H1 (cell line): Measurements from ENCODE around the gene NDUFB10. TPM values are rescaled to one million over a fixed set of nuclear protein-coding genes. Genes with fewer than 3 reads are reported as not detected.

Source experiments
- CTCF ChIA-PET: fragments of 300-600 bp; sonication (Branson Sonifier 250); formaldehyde crosslinking; loops from one replicate; lab custom pipeline; 2021; ENCODE audit not compliant: partially characterized antibody; lab: Charles Lee
- POLR2A ChIA-PET: fragments of 300-600 bp; sonication (Branson Sonifier 250); formaldehyde crosslinking; loops from one replicate; lab custom pipeline; 2021; ENCODE audit warnings: inconsistent platforms; ENCODE audit not compliant: partially characterized antibody; lab: Charles Lee
- DNase-seq, 2 experiments: peaks; one replicate each; pipeline versions ENCODE4 v3.0.0 to v3.0.0-alpha.2; 2010 to 2022; ENCODE audit warnings: low spot score in 2 of 2, low read depth in 1 of 2, mixed read lengths in 1 of 2
- FAIRE-seq: peaks from 2 replicates; lab custom pipeline; 2011; peaks lifted over from hg19 to GRCh38; lab: Jason Lieb, UNC
- H2AFZ ChIP-seq: 2 replicates; pipeline ENCODE4 v1.8.1; 2012; ENCODE audit warnings: low read length, inconsistent platforms
- H2AK5ac ChIP-seq: 2 replicates; pipeline ENCODE4 v1.6.1; 2013; ENCODE audit warnings: low read depth, low read length
- H2BK120ac ChIP-seq: replicated peaks from 2 replicates; pipeline ENCODE3; 2013; ENCODE audit warnings: low read depth, low read length, inconsistent platforms
- H2BK12ac ChIP-seq: 2 replicates; pipeline ENCODE4 v1.6.1; 2013; ENCODE audit warnings: low read depth, low read length
- H2BK15ac ChIP-seq: 2 replicates; pipeline ENCODE4 v1.6.1; 2013; ENCODE audit warnings: low read length
- H2BK20ac ChIP-seq: 2 replicates; pipeline ENCODE4 v1.6.1; 2013; ENCODE audit warnings: low read length
- H2BK5ac ChIP-seq: 2 replicates; pipeline ENCODE4 v1.6.1; 2013; ENCODE audit warnings: low read depth, low read length
- H3K14ac ChIP-seq: 2 replicates; pipeline ENCODE4 v1.6.1; 2013; ENCODE audit warnings: inconsistent platforms; ENCODE audit not compliant: insufficient read length
- H3K18ac ChIP-seq: 2 replicates; pipeline ENCODE4 v1.6.1; 2013; ENCODE audit warnings: low read length; ENCODE audit errors: extremely low read depth
- H3K23ac ChIP-seq: 2 replicates; pipeline ENCODE4 v1.6.1; 2013; ENCODE audit warnings: inconsistent platforms; ENCODE audit not compliant: insufficient read length
- H3K23me2 ChIP-seq: 2 replicates; pipeline ENCODE4 v1.6.1; 2013; ENCODE audit warnings: low read depth, low read length
- H3K27ac ChIP-seq: 2 replicates; pipeline ENCODE4 v1.6.1; 2011; ENCODE audit warnings: low read depth, low read length, inconsistent platforms
- H3K27me3 ChIP-seq, 4 experiments: replicated peaks in 1 of 4; 1 replicate in 1 of 4; 2 replicates in 3 of 4; pipeline versions ENCODE4 v1.6.1 to v1.8.1; 2011 to 2013; ENCODE audit warnings: low read length in 3 of 4, mild to moderate bottlenecking in 3 of 4, inconsistent platforms in 2 of 4, mixed read lengths in 2 of 4, moderate library complexity in 1 of 4; ENCODE audit not compliant: control insufficient read depth in 3 of 4, insufficient read depth in 3 of 4; ENCODE audit errors: extremely low read depth in 1 of 4
- H3K36me3 ChIP-seq, 4 experiments: 2 replicates each; pipeline versions ENCODE4 v1.6.1 to v1.8.1; 2011 to 2013; ENCODE audit warnings: mild to moderate bottlenecking in 4 of 4, low read length in 3 of 4, moderate library complexity in 2 of 4, control low read depth in 1 of 4, inconsistent platforms in 1 of 4; ENCODE audit not compliant: insufficient read depth in 4 of 4, control insufficient read depth in 2 of 4
- H3K4ac ChIP-seq: replicated peaks from 2 replicates; pipeline ENCODE3; 2013; ENCODE audit warnings: low read length, low read depth, mixed read lengths, inconsistent platforms; ENCODE audit not compliant: insufficient read length
- H3K4me1 ChIP-seq, 4 experiments: replicated peaks in 1 of 4; 1 replicate in 1 of 4; 2 replicates in 3 of 4; pipeline versions ENCODE4 v1.6.1 to v1.8.1; 2011 to 2013; ENCODE audit warnings: low read length in 3 of 4, inconsistent platforms in 2 of 4, mixed read lengths in 1 of 4; ENCODE audit not compliant: insufficient read depth in 4 of 4, control insufficient read depth in 3 of 4
- H3K4me2 ChIP-seq, 2 experiments: 2 replicates each; pipeline versions ENCODE4 v1.6.1 to v1.8.1; 2011 to 2013; ENCODE audit warnings: low read depth in 2 of 2, low read length in 2 of 2, control low read depth in 1 of 2, inconsistent platforms in 1 of 2, mild to moderate bottlenecking in 1 of 2; ENCODE audit not compliant: insufficient read depth in 1 of 2
- H3K4me3 ChIP-seq, 4 experiments: fragments of 200-600, 300-600 bp in 1 of 4; sonication (generic), shearing (Covaris generic), sonication (Bioruptor Twin) in 1 of 4; 2 replicates each; pipeline versions ENCODE4 v1.5.1 to v1.8.1; 2011 to 2016; ENCODE audit warnings: low read length in 4 of 4, low read depth in 3 of 4, control low read depth in 2 of 4, inconsistent platforms in 2 of 4, mild to moderate bottlenecking in 2 of 4, mixed read lengths in 1 of 4, moderate library complexity in 1 of 4; ENCODE audit not compliant: insufficient read depth in 2 of 4; ENCODE audit errors: extremely low read depth in 1 of 4
- H3K56ac ChIP-seq: replicated peaks from 2 replicates; pipeline ENCODE3; 2013; ENCODE audit warnings: low read depth, mild to moderate bottlenecking, mixed read lengths, low read length, inconsistent platforms; ENCODE audit not compliant: insufficient read length
- H3K79me1 ChIP-seq: 2 replicates; pipeline ENCODE4 v1.6.1; 2013; ENCODE audit warnings: low read depth, low read length, control low read depth
- H3K79me2 ChIP-seq, 2 experiments: 2 replicates each; pipeline versions ENCODE4 v1.6.1 to v1.8.1; 2012 to 2013; ENCODE audit warnings: low read length in 2 of 2, mild to moderate bottlenecking in 2 of 2, inconsistent platforms in 1 of 2; ENCODE audit not compliant: insufficient read depth in 2 of 2, control insufficient read depth in 1 of 2
- H3K9ac ChIP-seq, 4 experiments: replicated peaks in 1 of 4; 1 replicate in 1 of 4; 2 replicates in 3 of 4; pipeline versions ENCODE4 v1.6.1 to v1.8.1; 2011 to 2013; ENCODE audit warnings: low read depth in 3 of 4, low read length in 3 of 4, control low read depth in 2 of 4, mild to moderate bottlenecking in 2 of 4, moderate library complexity in 2 of 4, inconsistent platforms in 1 of 4; ENCODE audit errors: extremely low read depth in 1 of 4
- H3K9me3 ChIP-seq, 2 experiments: 2 replicates each; pipeline versions ENCODE4 v1.6.1 to v1.8.1; 2012 to 2013; ENCODE audit warnings: mild to moderate bottlenecking in 2 of 2, moderate library complexity in 2 of 2, control low read depth in 1 of 2, inconsistent platforms in 1 of 2, low read depth in 1 of 2, low read length in 1 of 2, mixed read lengths in 1 of 2; ENCODE audit not compliant: insufficient read depth in 2 of 2
- H4K20me1 ChIP-seq, 2 experiments: replicated peaks in 1 of 2; 2 replicates each; pipeline versions ENCODE3 to v1.8.1; 2011 to 2013; ENCODE audit warnings: inconsistent platforms in 2 of 2, low read length in 2 of 2, mild to moderate bottlenecking in 1 of 2; ENCODE audit not compliant: insufficient read depth in 2 of 2, control insufficient read depth in 1 of 2
- H4K5ac ChIP-seq: 2 replicates; pipeline ENCODE4 v1.6.1; 2013; ENCODE audit warnings: low read length, low read depth, mixed read lengths, inconsistent platforms; ENCODE audit not compliant: insufficient read length
- H4K8ac ChIP-seq: 2 replicates; pipeline ENCODE4 v1.8.0; 2013; ENCODE audit warnings: mild to moderate bottlenecking, moderate library complexity, low read length, inconsistent platforms; ENCODE audit not compliant: insufficient read depth; ENCODE audit errors: extremely low read depth
- H4K91ac ChIP-seq: replicated peaks from 2 replicates; pipeline ENCODE3; 2013; ENCODE audit warnings: low read length, mixed read lengths, inconsistent platforms; ENCODE audit not compliant: insufficient read length
- BRCA1 ChIP-seq: IDR thresholded peaks from 2 replicates; pipeline ENCODE4 v1.6.1; 2012; ENCODE audit warnings: low read depth, low read length, improper control_type of control experiment
- CTCF ChIP-seq, 3 experiments: IDR thresholded peaks; 1 replicate in 2 of 3; 2 replicates in 1 of 3; pipeline versions ENCODE4 v1.5.1 to v1.6.1; 2011; ENCODE audit warnings: low read length in 3 of 3, mild to moderate bottlenecking in 3 of 3, inconsistent platforms in 2 of 3, low read depth in 1 of 3, moderate library complexity in 1 of 3; ENCODE audit not compliant: insufficient read depth in 1 of 3; ENCODE audit errors: control extremely low read depth in 1 of 3
- EGR1 ChIP-seq: IDR thresholded peaks from 2 replicates; pipeline ENCODE4 v1.6.1; 2011; ENCODE audit warnings: low read depth, low read length, borderline replicate concordance
- NRF1 ChIP-seq: IDR thresholded peaks from 2 replicates; pipeline ENCODE4 v1.6.1; 2011; ENCODE audit warnings: mild to moderate bottlenecking, low read depth, low read length, improper control_type of control experiment
- SP4 ChIP-seq: IDR thresholded peaks from 2 replicates; pipeline ENCODE4 v1.6.1; 2012; ENCODE audit warnings: low read length, inconsistent platforms
- SRF ChIP-seq: IDR thresholded peaks from 2 replicates; pipeline ENCODE4 v1.6.1; 2011; ENCODE audit warnings: mild to moderate bottlenecking, low read depth, low read length, moderate library complexity
- TBP ChIP-seq: IDR thresholded peaks from 2 replicates; pipeline ENCODE4 v1.6.1; 2011; ENCODE audit warnings: low read depth, low read length, improper control_type of control experiment
- TEAD4 ChIP-seq: IDR thresholded peaks from 2 replicates; pipeline ENCODE4 v1.6.1; 2012; ENCODE audit warnings: low read depth, low read length, inconsistent platforms, mixed read lengths
- USF2 ChIP-seq: IDR thresholded peaks from 2 replicates; pipeline ENCODE4 v1.6.1; 2011; ENCODE audit warnings: low read length, improper control_type of control experiment
- WGBS, 2 experiments: shearing (Covaris generic) in 1 of 2; methylation state at CpG; one replicate each; pipeline versions ENCODE4 v1.1.6 to v1.1.7; 2013 to 2015; ENCODE audit warnings: low lambda C conversion rate in 2 of 2, mixed read lengths in 2 of 2, inconsistent platforms in 1 of 2, low coverage in 1 of 2, missing lambda C conversion rate in 1 of 2; ENCODE audit not compliant: insufficient replicate concordance in 2 of 2, insufficient coverage in 1 of 2, insufficient read length in 1 of 2; ENCODE audit errors: extremely low coverage in 1 of 2, missing lambda C conversion rate in 1 of 2; 5-methylcytosine and 5-hydroxymethylcytosine counted together
- polyA plus RNA-seq, 7 experiments: library from polyadenylated mRNA; depleted of rRNA in 3 of 7; stranded (reverse) in 5 of 7; unstranded in 2 of 7; fragments of >200 nt in 5 of 7; fragments of 200-250 nt in 2 of 7; gene quantifications; 1 replicate in 5 of 7; 2 replicates in 1 of 7; 4 replicates in 1 of 7; pipeline versions ENCODE4 v1.2.1 to v1.2.3, GENCODE V29; 2011 to 2013; ENCODE audit warnings: missing spikeins in 2 of 7, mixed read lengths in 2 of 7
- total RNA-seq: library from RNA; stranded (reverse); fragmentation: NEBNext Ultra II Directional; extraction: Animal tissue kit (Norgen Biotek cat#: 25700); gene quantifications from 2 replicates; pipeline ENCODE4 v1.2.1, GENCODE V29; 2021

NDUFB10 gene
- total and polyA plus RNA-seq, 2 of the 8 experiments (the other 6 are each of a cell fraction or from before 2014, with no cell fraction given), result 183 to 194 TPM

GRCh38 chr16:1911467-1912214 lies 47.7 kb upstream of the NDUFB10 start:
- CTCF ChIA-PET, result interaction anchor here (0.8 to 1.5 kb wide), 2 partner anchors 17 to 49 kb away, joined by 5 to 7 read pairs; no protein-coding TSS in a partner anchor
- Histone ChIP-seq H4K20me1 (peaks cover 0 to under 1% of the 10 kb centered on the region in 2 experiments), H3K23me2 (no peaks in the 10 kb centered on the region), H3K9ac (no peak overlapping the region), H2BK20ac (no peak overlapping the region; the same call in 1 of the 2 replicates), H3K4me1 (peaks cover 0 to 32% (median 10%) of the 10 kb centered on the region in 4 experiments; a peak in 4 of 7 replicates), H3K23ac (no peak overlapping the region), H3K4me2 (no peak overlapping the region), H4K5ac (no peak overlapping the region), H3K4me3 (no peak overlapping the region), H3K4ac (no peak overlapping the region), H3K27me3 (peaks cover under 1 to 23% (median 18%) of the 10 kb centered on the region in 4 experiments), H2BK12ac (peak overlapping the region; percentile 50; the same call in 1 of the 2 replicates), H3K36me3 (no peaks in the 10 kb centered on the region), H3K18ac (no peak overlapping the region), H2AFZ (no peak overlapping the region), H3K27ac (no peak overlapping the region), H4K91ac (no peak overlapping the region), H3K56ac (no peak overlapping the region), H3K79me2 (no peaks in the 10 kb centered on the region), H3K14ac (no peak overlapping the region), H2BK5ac (no peak overlapping the region), H2BK15ac (no peak overlapping the region; the same call in 1 of the 2 replicates), H3K79me1 (no peaks in the 10 kb centered on the region), H3K9me3 (no peaks in the 10 kb centered on the region), H2AK5ac (no peak overlapping the region), H4K8ac (peak overlapping the region; percentile 57; the same call in 1 of the 2 replicates), H2BK120ac (no peak overlapping the region)
- WGBS, 2 experiments, result 94% methylated on average over 44 of the region's 59 CpGs; no CpG with 5 or more reads in 1 of the 2 experiments
- FAIRE-seq (no peak), DNase-seq (no peak)
- POLR2A ChIA-PET, result interaction anchor here (0.5 to 1.1 kb wide), 2 partner anchors 44 to 49 kb away, joined by 3 to 6 read pairs; no protein-coding TSS in a partner anchor
- TF ChIP-seq USF2 (no peak), TBP (no peak), SRF (no peak), TEAD4 (no peak), NRF1 (no peak), BRCA1 (no peak), CTCF (IDR thresholded peaks at IDR 0.05; ENCODE audit: control extremely low read depth in 1 of 3, insufficient read depth in 1 of 3, low read depth in 1 of 3, low read length in 3 of 3) (no peak), EGR1 (no peak), SP4 (no peak)
